ENCODE measurements around the gene SOX2. TPM values are rescaled to one million over a fixed set of nuclear protein-coding genes. Genes with fewer than 3 reads are reported as not detected.

Gene SOX2
- total RNA-seq, 4 donors from 2014 or later: 0.53 TPM; not detected in 3

DNA sequence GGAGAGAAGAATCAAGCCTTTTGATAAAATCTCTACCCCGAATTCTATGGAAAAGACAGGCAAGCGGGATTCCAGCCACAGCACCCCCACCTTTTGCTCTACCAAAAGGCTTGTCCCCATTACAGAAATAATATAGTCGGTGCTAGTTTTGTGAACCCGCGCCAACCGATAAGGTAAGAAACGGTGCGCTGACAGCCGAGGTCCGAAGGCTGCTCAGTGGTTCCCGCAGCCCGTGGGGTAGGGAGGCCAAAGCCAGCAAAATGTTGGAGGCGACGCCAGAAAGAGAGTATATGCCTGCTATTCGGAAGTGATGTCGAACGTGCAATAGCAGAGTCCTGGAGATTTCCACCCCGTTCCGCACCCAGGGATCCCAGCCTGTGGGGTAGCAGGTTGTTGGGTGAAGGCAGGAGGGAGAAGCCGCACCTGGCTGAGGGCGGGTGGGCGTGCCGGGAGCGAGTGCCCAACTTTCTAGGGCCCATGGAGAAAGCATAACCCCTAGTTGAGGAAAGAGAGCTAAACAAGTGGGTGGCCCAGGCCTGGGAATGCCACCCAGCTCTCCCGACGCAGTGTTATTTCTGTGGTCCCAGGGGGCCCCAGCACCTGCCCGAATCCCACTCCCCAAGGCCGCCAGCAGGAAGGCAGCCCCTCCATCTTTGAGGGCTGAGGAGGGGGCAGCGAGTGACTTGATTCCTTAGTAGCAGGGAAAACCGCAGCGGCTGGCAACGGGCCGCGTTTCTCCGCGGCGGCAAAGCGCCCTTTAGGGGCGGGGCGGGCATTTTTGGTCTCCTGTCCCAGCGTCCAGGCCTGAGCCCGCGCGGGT, 7.9 kb upstream of the SOX2 start:
- TF ChIP-seq, protein P1, sequence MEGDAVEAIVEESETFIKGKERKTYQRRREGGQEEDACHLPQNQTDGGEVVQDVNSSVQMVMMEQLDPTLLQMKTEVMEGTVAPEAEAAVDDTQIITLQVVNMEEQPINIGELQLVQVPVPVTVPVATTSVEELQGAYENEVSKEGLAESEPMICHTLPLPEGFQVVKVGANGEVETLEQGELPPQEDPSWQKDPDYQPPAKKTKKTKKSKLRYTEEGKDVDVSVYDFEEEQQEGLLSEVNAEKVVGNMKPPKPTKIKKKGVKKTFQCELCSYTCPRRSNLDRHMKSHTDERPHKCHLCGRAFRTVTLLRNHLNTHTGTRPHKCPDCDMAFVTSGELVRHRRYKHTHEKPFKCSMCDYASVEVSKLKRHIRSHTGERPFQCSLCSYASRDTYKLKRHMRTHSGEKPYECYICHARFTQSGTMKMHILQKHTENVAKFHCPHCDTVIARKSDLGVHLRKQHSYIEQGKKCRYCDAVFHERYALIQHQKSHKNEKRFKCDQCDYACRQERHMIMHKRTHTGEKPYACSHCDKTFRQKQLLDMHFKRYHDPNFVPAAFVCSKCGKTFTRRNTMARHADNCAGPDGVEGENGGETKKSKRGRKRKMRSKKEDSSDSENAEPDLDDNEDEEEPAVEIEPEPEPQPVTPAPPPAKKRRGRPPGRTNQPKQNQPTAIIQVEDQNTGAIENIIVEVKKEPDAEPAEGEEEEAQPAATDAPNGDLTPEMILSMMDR (IDR thresholded peaks at IDR 0.05 in 4 of 5, conservative IDR thresholded peaks at IDR 0.05 in 1 of 5): no peak
- TF ChIP-seq POLR2A (IDR thresholded peaks at IDR 0.05): no peak
- H3K4me3 ChIP-seq: no peak overlapping the region
- no peaks in the 10 kb centered on the region for H3K36me3 ChIP-seq
- DNase-seq: no peak
- intact Hi-C loops (cut with DNase I; ENCODE audit: low total_unique reads): loop anchor here (5.0 kb wide), 1 partner anchor 377 kb away; no protein-coding TSS in a partner anchor
- H3K27me3 ChIP-seq: peaks cover 95 to 100% (median 100%) of the 10 kb centered on the region in 3 donors
- in situ Hi-C loops (cut with MboI; ENCODE audit: low sequenced_read_pairs in 4 of 4): loop anchor here (10.0 to 25.0 kb wide), 3 partner anchors 551 to 981 kb away; no protein-coding TSS in a partner anchor
- peaks cover 5% of the 10 kb centered on the region in 2 donors for H3K4me1 ChIP-seq
- H3K27ac ChIP-seq: no peak overlapping the region
- H3K9me3 ChIP-seq: no peaks in the 10 kb centered on the region
- ATAC-seq: no peak

DNA sequence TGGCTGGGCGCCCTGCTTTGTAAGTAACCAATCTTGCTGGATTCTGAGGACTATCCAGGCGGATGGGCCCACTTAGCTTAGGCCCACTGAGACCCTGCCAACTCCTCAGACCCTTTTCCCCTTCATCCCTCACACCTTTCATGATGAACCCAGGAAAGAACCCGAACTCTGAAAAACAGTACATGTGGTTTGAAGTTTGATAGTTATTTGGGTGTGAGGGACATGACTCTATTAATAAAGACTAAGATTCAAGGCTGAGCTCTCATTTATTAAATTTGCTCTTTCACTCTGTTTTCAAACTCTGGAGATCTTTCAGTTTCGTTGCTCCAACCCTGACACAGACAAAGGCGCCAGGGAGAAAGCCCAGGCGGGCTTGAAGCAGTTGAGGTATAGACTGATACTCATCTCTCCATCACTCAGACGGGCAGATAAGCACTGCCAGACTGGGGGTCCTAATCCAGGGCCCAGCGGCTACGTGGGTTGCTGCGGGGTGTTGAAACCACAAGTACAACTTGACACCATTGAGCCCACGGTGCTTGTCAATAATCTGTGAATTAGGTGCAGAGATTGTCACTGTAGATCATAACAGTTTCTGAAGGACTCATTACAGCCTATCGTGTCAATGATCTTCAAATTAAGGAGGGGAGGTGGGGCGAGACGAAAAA, 7.2 kb upstream of the SOX2 start:
- Histone ChIP-seq H3K9me3 (no peaks in the 10 kb centered on the region), H3K27me3 (peaks cover 94 to 100% (median 95%) of the 10 kb centered on the region in 3 donors), H3K4me3 (no peak overlapping the region), H3K36me3 (no peaks in the 10 kb centered on the region), H3K4me1 (peaks cover 5% of the 10 kb centered on the region in 2 donors), H3K27ac (no peak overlapping the region)
- TF ChIP-seq, protein P1 (IDR thresholded peaks at IDR 0.05 in 4 of 5, conservative IDR thresholded peaks at IDR 0.05 in 1 of 5): no peak
- no peak for TF ChIP-seq POLR2A (IDR thresholded peaks at IDR 0.05)
- in situ Hi-C loops (cut with MboI; ENCODE audit: low sequenced_read_pairs in 4 of 4): loop anchor here (10.0 to 25.0 kb wide), 3 partner anchors 550 to 980 kb away; no protein-coding TSS in a partner anchor
- ATAC-seq: no peak
- intact Hi-C loops (cut with DNase I; ENCODE audit: low total_unique reads): loop anchor here (5.0 kb wide), 1 partner anchor 377 kb away; no protein-coding TSS in a partner anchor
- no peak for DNase-seq

DNA sequence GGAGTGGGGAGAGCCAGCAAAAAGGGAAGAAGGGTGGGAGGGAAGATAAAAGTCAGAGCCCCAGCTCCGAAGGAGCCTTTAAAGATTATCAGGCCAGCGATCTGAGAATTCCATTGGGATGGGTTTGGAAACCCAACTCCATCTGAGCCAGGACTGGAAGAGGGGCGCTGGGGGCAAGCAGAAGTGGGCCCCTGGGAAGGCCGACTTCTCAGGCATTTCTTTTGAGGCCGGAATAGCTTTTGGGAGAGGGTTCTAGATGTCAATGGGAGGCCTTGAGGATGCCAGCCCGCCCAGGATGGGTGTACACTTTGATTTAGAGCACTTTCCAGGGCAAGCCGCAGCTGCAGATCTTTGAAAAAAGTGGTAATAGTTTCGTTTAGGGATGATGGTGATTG, 6.6 kb upstream of the SOX2 start:
- in situ Hi-C loops (cut with MboI; ENCODE audit: low sequenced_read_pairs in 4 of 4) (loop anchor here (10.0 to 25.0 kb wide), 3 partner anchors 550 to 980 kb away; no protein-coding TSS in a partner anchor), intact Hi-C loops (cut with DNase I; ENCODE audit: low total_unique reads) (no loop called here)
- H3K4me1 ChIP-seq: peaks cover 5% of the 10 kb centered on the region in 2 donors
- H3K4me3 ChIP-seq: no peak overlapping the region
- H3K27ac ChIP-seq: no peak overlapping the region
- no peak for TF ChIP-seq POLR2A (IDR thresholded peaks at IDR 0.05)
- TF ChIP-seq, protein P1 (IDR thresholded peaks at IDR 0.05 in 4 of 5, conservative IDR thresholded peaks at IDR 0.05 in 1 of 5): no peak
- DNase-seq (no peak), ATAC-seq (no peak)
- H3K27me3 ChIP-seq: peaks cover 94 to 100% (median 95%) of the 10 kb centered on the region in 3 donors
- no peaks in the 10 kb centered on the region for H3K36me3 ChIP-seq
- H3K9me3 ChIP-seq: no peaks in the 10 kb centered on the region

DNA sequence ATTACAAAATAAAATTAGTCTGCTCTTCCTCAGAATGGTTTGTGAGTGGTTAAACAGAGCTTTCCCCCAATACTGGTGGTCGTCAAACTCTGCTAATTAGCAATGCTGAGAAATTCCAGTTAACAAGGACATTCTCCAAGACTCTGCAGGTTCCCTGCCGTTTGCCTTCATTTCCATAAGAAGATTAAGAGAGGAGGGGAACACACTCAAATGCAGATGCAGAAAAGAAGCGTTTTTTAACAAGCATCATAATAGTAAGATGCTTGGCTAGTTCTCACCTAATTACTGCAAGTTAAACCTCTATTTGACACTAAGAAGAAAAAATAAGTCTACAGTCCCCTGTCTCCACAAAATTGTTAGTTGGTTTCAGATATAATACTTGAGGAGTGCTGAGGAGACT, 3.7 kb upstream of the SOX2 start:
- Histone ChIP-seq H3K36me3 (no peaks in the 10 kb centered on the region), H3K9me3 (no peaks in the 10 kb centered on the region), H3K4me1 (peaks cover 0 to 13% of the 10 kb centered on the region in 2 donors), H3K27ac (no peak overlapping the region), H3K4me3 (no peak overlapping the region), H3K27me3 (peaks cover 93 to 100% (median 96%) of the 10 kb centered on the region in 3 donors)
- no peak for ATAC-seq
- DNase-seq: no peak
- no peak for TF ChIP-seq POLR2A (IDR thresholded peaks at IDR 0.05)
- TF ChIP-seq, protein P1 (IDR thresholded peaks at IDR 0.05 in 4 of 5, conservative IDR thresholded peaks at IDR 0.05 in 1 of 5): no peak
- in situ Hi-C loops (cut with MboI; ENCODE audit: low sequenced_read_pairs in 4 of 4) (loop anchor here (10.0 to 25.0 kb wide), 3 partner anchors 547 to 977 kb away; no protein-coding TSS in a partner anchor), intact Hi-C loops (cut with DNase I; ENCODE audit: low total_unique reads) (loop anchor here (2.0 kb wide), 1 partner anchor 551 kb away; no protein-coding TSS in a partner anchor)
